Subcutaneous adipose tissue (tissue), 4 donors: ENCODE results near the gene GREB1L. TPM values are rescaled to one million over a fixed set of nuclear protein-coding genes. Genes with fewer than 3 reads are reported as not detected.

ENCODE experiments used
- CTCF ChIP-seq: fragments of 450-650 bp; IDR thresholded peaks from one replicate; pipeline ENCODE4 v1.5.1; 2016; ENCODE audit warnings: low read depth, mild to moderate bottlenecking, control low read depth, antibody characterized with exemption, moderate library complexity
- total RNA-seq, 4 donors: library from RNA; depleted of rRNA; stranded (reverse); fragments of >200 nt; gene quantifications; one replicate each; pipeline ENCODE4 v1.1.0, GENCODE V29; 2016

Gene GREB1L
- total RNA-seq, 4 donors from 2014 or later, result 10.0 to 39.7 (median 26.0) TPM

GRCh38 chr18:21453511-21453901 is 211.5 kb downstream of the GREB1L start:
- TF ChIP-seq CTCF, result no peak

- no peak for TF ChIP-seq CTCF
These were observed 212.7 kb downstream of the GREB1L start for GRCh38 chr18:21454725-21455124.

- no peak for TF ChIP-seq CTCF
These were observed 214.6 kb downstream of the GREB1L start for GRCh38 chr18:21456428-21457178.

- TF ChIP-seq CTCF, result no peak
These were observed 215.1 kb downstream of the GREB1L start for GRCh38 chr18:21457179-21457535.

- TF ChIP-seq CTCF, result no peak
These were observed 216.3 kb downstream of the GREB1L start for GRCh38 chr18:21458310-21458709.

GRCh38 chr18:21458788-21459187 is 216.8 kb downstream of the GREB1L start:
- TF ChIP-seq CTCF, result no peak

- no peak for TF ChIP-seq CTCF
These were observed 217.8 kb downstream of the GREB1L start for GRCh38 chr18:21459706-21460286.
